T follicular helper cell (primary cell): ENCODE data around the gene HIVEP1.

Experiments used
- DNase-seq: peaks from one replicate; pipeline ENCODE4 v3.0.0-alpha.2; 2020; ENCODE audit warnings: low read depth
- total RNA-seq, 2 experiments: gene quantifications; one replicate each; lab custom pipeline; 2026; lab: John Stamatoyannopoulos, UW

The HIVEP1 gene
- total RNA-seq: 52.9 to 75.3 reads per million in 2 experiments

GRCh38 chr6:12012038-12012557 is at the start of gene HIVEP1:
Gene HIVEP1 (plus strand): TSS chr6:12012312. CDS start chr6:12015629, 3,317 bp downstream.
- DNase-seq: no peak

GRCh38 chr6:11963756-11964500 is 48.2 kb upstream of the HIVEP1 start:
- DNase-seq: no peak

DNA sequence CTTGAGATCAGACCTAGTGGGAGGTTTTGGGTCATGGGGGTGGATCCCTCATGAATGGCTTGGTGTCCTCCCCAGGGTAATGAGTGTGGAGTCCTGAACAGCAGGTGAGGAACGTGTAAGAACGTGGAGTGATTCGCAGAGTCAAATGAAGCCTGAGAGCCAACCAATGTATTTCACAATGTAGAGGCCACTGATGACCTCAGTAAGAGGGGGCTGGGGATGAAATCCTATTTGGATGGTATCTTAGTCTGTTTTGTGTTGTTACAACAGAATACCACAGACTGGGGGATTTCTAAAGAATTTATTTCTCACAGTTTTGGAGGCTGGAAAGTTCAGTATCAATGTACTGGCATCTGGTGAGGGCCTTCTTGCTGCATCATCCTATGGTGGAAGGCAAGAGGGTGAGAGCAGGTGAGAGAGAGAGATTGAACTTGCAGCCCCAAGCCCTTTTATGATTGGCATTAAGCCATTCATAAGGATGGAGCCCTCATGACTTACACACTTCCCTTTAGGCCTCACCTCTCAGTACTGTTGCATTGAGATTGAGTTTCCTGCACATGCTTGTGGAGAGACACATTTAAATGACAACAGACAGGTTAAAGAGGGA is 47.3 kb upstream of the HIVEP1 start:
- no peak for DNase-seq

GRCh38 chr6:11965499-11965898 is 46.6 kb upstream of the HIVEP1 start:
- DNase-seq: no peak

GRCh38 chr6:11968241-11968806 is 43.8 kb upstream of the HIVEP1 start:
- DNase-seq: no peak

DNA sequence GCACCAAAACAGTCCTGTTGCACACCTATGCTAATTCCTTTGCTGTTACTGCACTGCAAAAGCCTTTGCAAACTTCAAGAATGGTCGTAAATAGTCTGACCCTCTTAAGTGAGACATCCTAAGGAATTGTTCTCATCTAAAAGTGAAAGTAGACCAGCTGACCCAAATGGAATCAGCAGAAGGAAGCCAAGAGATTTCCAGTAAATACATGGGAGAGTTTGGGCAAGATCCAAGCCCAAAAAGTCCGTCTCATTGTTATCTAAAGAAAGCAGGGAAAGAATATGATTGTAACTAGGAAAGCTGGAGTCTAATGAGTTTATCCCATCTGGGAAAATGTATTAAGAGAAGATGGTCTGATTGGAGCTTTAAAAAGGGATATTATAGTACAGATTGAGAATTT is 43.0 kb upstream of the HIVEP1 start:
- DNase-seq: no peak

GRCh38 chr6:11970114-11970513 is 42.0 kb upstream of the HIVEP1 start:
- no peak for DNase-seq

DNA sequence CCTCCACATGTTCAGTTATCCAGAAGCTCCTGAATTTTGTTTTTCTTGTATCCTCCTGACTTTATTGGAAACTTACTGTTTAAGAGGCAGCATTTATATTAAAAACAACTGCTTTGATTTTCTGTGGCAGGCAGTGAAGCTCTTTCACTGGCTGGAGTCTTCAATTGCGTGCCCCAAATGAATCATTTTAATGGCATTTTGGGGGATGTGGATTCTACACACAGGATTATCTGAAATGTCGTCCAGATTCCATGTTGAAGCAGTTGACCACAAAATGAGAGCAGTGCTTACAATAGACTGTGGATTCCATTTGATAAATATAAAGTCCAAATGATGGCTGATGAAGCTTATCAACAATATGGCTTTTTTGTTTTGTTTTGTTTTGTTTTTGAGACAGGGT is 41.0 kb upstream of the HIVEP1 start:
- DNase-seq: no peak

GRCh38 chr6:11972270-11972669 is 39.8 kb upstream of the HIVEP1 start:
- DNase-seq: no peak

DNA sequence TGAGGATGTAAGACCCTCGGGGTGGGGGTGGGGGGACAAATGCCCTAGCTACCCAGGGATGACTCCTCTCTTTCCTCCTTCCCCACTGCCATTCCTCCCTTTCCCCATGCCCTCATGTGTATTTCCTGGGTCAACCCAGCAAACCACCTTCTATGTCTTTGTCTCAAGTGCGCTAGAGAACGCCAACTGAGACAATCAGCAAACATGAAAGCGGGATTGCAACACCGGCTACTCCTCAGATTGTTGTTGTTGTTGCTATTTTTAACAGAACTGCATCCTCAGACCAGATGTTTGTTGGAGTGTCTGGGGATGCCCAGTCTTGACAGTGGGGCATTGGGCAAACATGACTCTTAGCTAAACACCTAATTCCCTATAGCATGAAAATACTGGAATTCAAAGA is 39.3 kb upstream of the HIVEP1 start:
- DNase-seq: no peak

DNA sequence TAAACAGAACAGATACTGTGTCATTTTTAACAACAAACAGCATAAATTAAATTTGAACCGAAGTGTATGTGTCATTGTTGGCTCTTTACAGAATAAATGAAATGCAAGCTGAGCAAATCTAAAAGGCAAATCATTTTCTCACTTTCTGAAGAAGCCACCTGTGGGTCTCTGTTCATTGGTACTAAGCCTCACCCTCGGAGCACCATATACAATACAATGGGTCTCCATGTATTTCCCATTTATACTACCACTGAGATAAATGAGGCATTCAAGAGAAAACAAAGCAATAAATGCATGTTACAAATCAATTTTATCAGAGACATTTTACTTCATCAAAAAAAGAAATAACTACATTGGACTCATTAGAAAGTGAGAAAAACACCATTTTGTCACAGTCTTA is 38.9 kb upstream of the HIVEP1 start:
- DNase-seq: no peak

- no peak for DNase-seq
Observed at GRCh38 chr6:11974089-11974488, 38.0 kb upstream of the HIVEP1 start.

GRCh38 chr6:11975353-11975977 is 36.6 kb upstream of the HIVEP1 start:
- no peak for DNase-seq

DNA sequence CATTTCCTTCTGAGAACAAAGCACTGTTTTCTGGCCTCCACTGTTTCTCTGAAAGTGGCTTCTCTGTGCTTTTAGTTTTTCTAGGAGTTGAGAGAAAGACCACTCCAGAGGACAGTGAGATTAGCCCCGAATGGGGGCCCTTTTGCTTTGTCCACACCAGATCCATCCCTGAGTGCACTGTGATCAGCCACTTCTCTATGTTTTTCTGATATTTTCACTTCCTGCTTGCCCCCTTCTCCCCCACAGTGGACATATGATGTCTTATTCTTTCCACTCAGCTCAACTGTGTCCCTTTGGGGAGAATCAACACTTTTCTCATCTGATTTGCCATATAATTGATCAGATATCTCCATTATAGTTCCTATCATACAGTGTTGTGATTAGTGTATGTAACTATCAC is 35.6 kb upstream of the HIVEP1 start:
- no peak for DNase-seq

- DNase-seq: no peak
Observed at GRCh38 chr6:11977193-11977592, 34.9 kb upstream of the HIVEP1 start.

DNA sequence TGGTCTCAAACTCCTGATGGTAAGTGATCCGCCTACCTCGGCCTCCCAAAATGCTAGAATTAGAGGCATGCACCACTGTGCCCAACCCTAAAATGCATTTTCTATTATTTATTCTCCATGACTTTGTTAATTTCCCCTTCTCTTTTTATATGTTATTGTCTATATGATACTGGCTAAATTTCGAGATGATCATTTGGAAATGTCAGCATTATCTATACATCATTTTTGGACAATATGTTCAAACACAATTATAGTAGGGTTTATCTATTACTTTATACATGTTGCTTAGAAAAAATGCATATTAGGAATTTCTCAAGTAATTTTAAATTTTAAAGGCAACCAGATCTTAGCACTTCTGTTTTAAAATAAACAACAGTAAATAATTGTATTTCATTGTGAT is 34.4 kb upstream of the HIVEP1 start:
- DNase-seq: no peak

DNA sequence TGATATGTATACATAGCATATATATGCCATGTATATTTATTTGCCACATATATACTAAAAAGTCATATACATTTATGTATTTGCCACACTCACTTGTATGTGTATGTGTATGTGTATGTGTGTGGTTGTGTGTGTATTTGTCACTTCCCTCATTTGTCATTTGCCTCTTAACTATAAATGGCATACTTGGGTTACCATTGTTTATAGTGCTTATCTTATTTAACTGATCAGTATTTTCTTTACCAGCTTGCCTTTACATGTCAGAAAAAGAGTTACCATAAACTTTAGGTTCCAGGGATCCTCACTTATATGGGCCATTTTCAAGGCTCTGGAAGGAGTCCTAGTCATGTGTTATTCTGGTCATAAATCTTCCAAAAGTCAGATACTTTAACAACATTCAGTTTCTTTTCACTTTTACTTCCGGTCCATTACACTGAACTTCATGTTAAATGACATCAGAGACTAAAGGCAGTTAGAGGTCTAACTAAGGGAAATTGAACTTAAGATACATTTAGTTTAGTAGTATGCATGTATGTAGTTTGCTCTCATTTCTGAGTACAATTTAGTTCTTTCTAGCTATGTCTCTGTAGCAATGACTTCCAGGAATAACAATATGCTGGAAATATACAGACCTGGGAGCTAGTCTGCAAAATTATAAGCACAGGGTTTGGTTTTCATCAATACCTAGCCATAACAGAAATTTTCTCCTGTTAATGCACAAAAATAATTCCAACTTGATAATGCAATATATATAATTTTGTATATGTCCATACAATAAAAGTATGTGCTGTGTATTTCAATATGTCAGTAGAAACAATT is 33.7 kb upstream of the HIVEP1 start:
- DNase-seq: no peak

- DNase-seq: no peak
Observed at GRCh38 chr6:11979866-11980265, 32.2 kb upstream of the HIVEP1 start.

DNA sequence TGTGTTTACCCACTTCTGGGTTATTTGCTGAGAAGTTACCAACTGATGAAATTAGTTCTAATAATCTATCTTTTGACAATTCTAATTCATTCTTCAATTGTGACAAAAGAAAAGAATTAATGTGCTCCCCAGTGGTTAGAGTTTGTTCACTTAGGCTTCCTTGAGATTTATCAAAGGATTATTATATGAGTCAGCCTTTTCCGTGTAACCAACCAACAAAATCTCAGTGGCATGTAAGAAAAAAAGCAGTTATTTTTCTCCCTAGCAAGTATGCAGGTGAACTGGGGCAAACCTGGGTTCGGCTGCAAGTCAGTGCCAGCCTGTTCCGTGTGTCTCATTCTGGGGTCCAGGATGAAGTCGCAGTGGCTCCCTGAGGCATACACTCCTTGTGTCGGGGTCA is 28.8 kb upstream of the HIVEP1 start:
- DNase-seq: no peak

DNA sequence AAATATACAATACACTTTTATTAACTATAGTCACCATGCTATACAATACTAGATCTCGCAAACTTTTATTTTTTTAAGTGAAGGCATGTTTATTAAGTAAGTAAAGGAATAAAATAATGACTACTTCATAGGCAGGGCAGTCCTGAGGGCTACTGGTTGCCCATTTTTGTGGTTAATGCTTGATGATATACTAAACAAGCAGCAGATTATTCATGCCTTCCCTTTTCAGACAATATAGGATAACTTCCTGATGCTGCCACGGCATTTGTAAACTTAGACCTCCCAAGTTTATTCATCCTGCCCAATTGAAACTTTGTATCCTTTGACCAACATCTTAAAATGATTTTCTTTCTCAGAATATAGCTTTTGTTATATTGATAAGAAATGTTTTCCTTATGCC is 24.7 kb upstream of the HIVEP1 start:
- no peak for DNase-seq

- no peak for DNase-seq
Observed at GRCh38 chr6:11989386-11989785, 22.7 kb upstream of the HIVEP1 start.

- no peak for DNase-seq
Observed at GRCh38 chr6:11992086-11992485, 20.0 kb upstream of the HIVEP1 start.
